SK-N-SH treated with all-trans-retinoic acid at 6 μM for 48 hours (cell line): ENCODE data around the gene ADH1A.

Experiments used
- ARNTL ChIP-seq: fragments of 450-650 bp; formaldehyde crosslinking; IDR thresholded peaks from 2 replicates; pipeline ENCODE4 v1.5.0; 2020; ENCODE audit warnings: low read depth, mild to moderate bottlenecking, moderate library complexity, borderline replicate concordance
- BACH2 ChIP-seq: fragments of 250-450 bp; sonication (Bioruptor Pico); IDR thresholded peaks from 2 replicates; pipeline ENCODE4 v1.9.0; 2021; ENCODE audit warnings: mild to moderate bottlenecking, borderline replicate concordance
- CREB5 ChIP-seq: fragments of 250-450 bp; sonication (Bioruptor Pico); IDR thresholded peaks from 2 replicates; pipeline ENCODE4 v1.5.1; 2020; ENCODE audit warnings: low read depth, mild to moderate bottlenecking, moderate library complexity
- CSDC2 ChIP-seq: fragments of 250-450 bp; sonication (Bioruptor Pico); IDR thresholded peaks from 2 replicates; pipeline ENCODE4 v1.5.0; 2020; ENCODE audit warnings: mild to moderate bottlenecking, moderate library complexity
- ESRRG ChIP-seq: fragments of 250-450 bp; sonication (Bioruptor Pico); IDR thresholded peaks from 2 replicates; pipeline ENCODE4 v1.6.1; 2021; ENCODE audit warnings: mild to moderate bottlenecking
- PPARA ChIP-seq: fragments of 250-450 bp; sonication (Bioruptor Pico); IDR thresholded peaks from 2 replicates; pipeline ENCODE4 v1.5.0; 2020; ENCODE audit warnings: mild to moderate bottlenecking, borderline replicate concordance
- RARB ChIP-seq: fragments of 250-450 bp; sonication (Bioruptor Pico); IDR thresholded peaks from 2 replicates; pipeline ENCODE4 v1.8.0; 2021; ENCODE audit warnings: mild to moderate bottlenecking, moderate library complexity
- SNAI2 ChIP-seq: fragments of 250-450 bp; sonication (Bioruptor Pico); IDR thresholded peaks from 2 replicates; pipeline ENCODE4 v1.5.0; 2020; ENCODE audit warnings: mild to moderate bottlenecking, moderate library complexity
- TCF4 ChIP-seq: fragments of 250-450 bp; sonication (Bioruptor Pico); IDR thresholded peaks from 2 replicates; pipeline ENCODE4 v1.8.0; 2021; ENCODE audit warnings: mild to moderate bottlenecking, moderate library complexity, borderline replicate concordance
- TOX ChIP-seq: fragments of 250-450 bp; sonication (Bioruptor Pico); IDR thresholded peaks from 2 replicates; pipeline ENCODE4 v1.8.0; 2021; ENCODE audit warnings: mild to moderate bottlenecking, moderate library complexity, borderline replicate concordance
- TF ChIP-seq, protein P1 (sequence below): fragments of 250-450 bp; sonication (Bioruptor Pico); IDR thresholded peaks from 2 replicates; pipeline ENCODE4 v1.5.0; 2020; ENCODE audit warnings: mild to moderate bottlenecking, moderate library complexity
- TF ChIP-seq, protein P2 (sequence below): fragments of 250-450 bp; sonication (Bioruptor Pico); IDR thresholded peaks from 2 replicates; pipeline ENCODE4 v1.8.0; 2020; ENCODE audit warnings: mild to moderate bottlenecking, moderate library complexity, borderline replicate concordance

GRCh38 chr4:99301376-99302164, 10.8 kb upstream of the ADH1A start:
- TF ChIP-seq ARNTL (CRISPR knock-in tag) (no peak), ESRRG (no peak), BACH2 (no peak), TCF4 (CRISPR knock-in tag) (no peak), SNAI2 (CRISPR knock-in tag) (no peak), PPARA (CRISPR knock-in tag) (no peak), TOX (CRISPR knock-in tag) (no peak), CREB5 (no peak), CSDC2 (CRISPR knock-in tag) (no peak), RARB (CRISPR knock-in tag) (no peak)
- TF ChIP-seq, protein P1, sequence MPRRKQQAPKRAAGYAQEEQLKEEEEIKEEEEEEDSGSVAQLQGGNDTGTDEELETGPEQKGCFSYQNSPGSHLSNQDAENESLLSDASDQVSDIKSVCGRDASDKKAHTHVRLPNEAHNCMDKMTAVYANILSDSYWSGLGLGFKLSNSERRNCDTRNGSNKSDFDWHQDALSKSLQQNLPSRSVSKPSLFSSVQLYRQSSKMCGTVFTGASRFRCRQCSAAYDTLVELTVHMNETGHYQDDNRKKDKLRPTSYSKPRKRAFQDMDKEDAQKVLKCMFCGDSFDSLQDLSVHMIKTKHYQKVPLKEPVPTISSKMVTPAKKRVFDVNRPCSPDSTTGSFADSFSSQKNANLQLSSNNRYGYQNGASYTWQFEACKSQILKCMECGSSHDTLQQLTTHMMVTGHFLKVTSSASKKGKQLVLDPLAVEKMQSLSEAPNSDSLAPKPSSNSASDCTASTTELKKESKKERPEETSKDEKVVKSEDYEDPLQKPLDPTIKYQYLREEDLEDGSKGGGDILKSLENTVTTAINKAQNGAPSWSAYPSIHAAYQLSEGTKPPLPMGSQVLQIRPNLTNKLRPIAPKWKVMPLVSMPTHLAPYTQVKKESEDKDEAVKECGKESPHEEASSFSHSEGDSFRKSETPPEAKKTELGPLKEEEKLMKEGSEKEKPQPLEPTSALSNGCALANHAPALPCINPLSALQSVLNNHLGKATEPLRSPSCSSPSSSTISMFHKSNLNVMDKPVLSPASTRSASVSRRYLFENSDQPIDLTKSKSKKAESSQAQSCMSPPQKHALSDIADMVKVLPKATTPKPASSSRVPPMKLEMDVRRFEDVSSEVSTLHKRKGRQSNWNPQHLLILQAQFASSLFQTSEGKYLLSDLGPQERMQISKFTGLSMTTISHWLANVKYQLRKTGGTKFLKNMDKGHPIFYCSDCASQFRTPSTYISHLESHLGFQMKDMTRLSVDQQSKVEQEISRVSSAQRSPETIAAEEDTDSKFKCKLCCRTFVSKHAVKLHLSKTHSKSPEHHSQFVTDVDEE (CRISPR knock-in tag), result no peak
- TF ChIP-seq, protein P2, sequence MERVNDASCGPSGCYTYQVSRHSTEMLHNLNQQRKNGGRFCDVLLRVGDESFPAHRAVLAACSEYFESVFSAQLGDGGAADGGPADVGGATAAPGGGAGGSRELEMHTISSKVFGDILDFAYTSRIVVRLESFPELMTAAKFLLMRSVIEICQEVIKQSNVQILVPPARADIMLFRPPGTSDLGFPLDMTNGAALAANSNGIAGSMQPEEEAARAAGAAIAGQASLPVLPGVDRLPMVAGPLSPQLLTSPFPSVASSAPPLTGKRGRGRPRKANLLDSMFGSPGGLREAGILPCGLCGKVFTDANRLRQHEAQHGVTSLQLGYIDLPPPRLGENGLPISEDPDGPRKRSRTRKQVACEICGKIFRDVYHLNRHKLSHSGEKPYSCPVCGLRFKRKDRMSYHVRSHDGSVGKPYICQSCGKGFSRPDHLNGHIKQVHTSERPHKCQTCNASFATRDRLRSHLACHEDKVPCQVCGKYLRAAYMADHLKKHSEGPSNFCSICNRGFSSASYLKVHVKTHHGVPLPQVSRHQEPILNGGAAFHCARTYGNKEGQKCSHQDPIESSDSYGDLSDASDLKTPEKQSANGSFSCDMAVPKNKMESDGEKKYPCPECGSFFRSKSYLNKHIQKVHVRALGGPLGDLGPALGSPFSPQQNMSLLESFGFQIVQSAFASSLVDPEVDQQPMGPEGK, result no peak
